ENCODE measurements around the gene ATP4A. TPM values are rescaled to one million over a fixed set of nuclear protein-coding genes. Genes with fewer than 3 reads are reported as not detected.

ATP4A gene
- total and polyA plus RNA-seq, 8 donors = 9.8 to 890 (median 301) TPM

DNA sequence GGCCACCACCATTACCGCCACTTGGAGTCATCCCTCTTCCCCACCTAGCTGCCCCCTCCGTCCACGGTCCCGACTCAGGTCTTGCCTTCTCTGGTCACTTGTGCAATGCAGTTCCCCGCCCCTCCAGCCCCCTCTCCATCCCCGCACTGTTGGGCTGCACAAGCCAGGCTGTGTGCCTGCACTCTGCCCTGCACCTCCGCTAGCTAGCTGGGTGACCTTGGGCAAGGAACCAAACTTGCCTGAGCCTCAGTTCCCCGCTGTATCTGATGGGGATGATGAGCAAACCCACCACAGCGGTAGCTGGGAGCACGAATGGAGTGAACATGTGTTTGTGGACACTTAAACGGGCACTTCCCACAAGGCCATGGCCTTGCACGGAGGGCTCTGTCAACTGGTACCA is 23.6 kb downstream of the ATP4A start:
- Histone ChIP-seq H3K4me3 (no peak overlapping the region), H3K4me1 (peaks cover 0 to 16% (median 10%) of the 10 kb centered on the region in 4 donors), H3K9me3 (no peaks in the 10 kb centered on the region), H3K36me3 (peaks cover 0 to 11% (median 4%) of the 10 kb centered on the region in 4 donors), H3K27me3 (peaks cover 0 to 15% (median 0%) of the 10 kb centered on the region in 3 donors), H3K27ac (no peak overlapping the region)
- intact Hi-C loops (cut with DNase I; ENCODE audit: low total_unique reads) = loop anchor here (10.0 kb wide), 1 partner anchor 175 kb away; the partner anchor contains the start of gene KMT2B
- DNase-seq = no peak
- TF ChIP-seq POLR2A (IDR thresholded peaks at IDR 0.05) (no peak), POLR2AphosphoS5 (IDR thresholded peaks at IDR 0.05) (no peak), EP300 (IDR thresholded peaks at IDR 0.05) (no peak)
- TF ChIP-seq, protein P1, sequence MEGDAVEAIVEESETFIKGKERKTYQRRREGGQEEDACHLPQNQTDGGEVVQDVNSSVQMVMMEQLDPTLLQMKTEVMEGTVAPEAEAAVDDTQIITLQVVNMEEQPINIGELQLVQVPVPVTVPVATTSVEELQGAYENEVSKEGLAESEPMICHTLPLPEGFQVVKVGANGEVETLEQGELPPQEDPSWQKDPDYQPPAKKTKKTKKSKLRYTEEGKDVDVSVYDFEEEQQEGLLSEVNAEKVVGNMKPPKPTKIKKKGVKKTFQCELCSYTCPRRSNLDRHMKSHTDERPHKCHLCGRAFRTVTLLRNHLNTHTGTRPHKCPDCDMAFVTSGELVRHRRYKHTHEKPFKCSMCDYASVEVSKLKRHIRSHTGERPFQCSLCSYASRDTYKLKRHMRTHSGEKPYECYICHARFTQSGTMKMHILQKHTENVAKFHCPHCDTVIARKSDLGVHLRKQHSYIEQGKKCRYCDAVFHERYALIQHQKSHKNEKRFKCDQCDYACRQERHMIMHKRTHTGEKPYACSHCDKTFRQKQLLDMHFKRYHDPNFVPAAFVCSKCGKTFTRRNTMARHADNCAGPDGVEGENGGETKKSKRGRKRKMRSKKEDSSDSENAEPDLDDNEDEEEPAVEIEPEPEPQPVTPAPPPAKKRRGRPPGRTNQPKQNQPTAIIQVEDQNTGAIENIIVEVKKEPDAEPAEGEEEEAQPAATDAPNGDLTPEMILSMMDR (IDR thresholded peaks at IDR 0.05) = no peak
- 89 to 96% (median 94%) methylated on average over 12 of the region's 12 CpGs for WGBS, 5 donors

DNA sequence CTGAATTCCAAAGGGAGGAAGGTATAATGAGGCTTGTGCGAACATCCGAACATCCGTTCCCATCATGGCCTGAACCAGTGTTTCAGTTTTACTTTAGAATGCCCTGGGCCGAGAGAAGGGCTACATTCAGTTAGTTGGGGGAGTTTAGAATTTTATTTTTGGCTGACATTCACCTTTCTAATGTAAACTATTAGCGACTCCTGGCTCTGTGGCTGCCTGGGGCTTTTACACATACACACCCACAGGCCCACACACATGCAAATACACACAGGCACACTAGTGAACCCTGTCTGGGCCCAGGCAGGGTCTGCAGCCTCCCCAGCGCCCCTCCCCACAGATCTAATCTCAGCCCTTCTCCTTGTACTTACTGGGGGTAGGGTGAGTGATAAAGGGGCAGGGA is 24.1 kb downstream of the ATP4A start:
- H3K9me3 ChIP-seq = no peaks in the 10 kb centered on the region
- peaks cover 0 to 11% (median 4%) of the 10 kb centered on the region in 4 donors for H3K36me3 ChIP-seq
- peaks cover 0 to 20% (median 2%) of the 10 kb centered on the region in 3 donors for H3K27me3 ChIP-seq
- H3K4me3 ChIP-seq = no peak overlapping the region
- no peak overlapping the region for H3K27ac ChIP-seq
- peaks cover 0 to 13% (median 5%) of the 10 kb centered on the region in 4 donors for H3K4me1 ChIP-seq
- DNase-seq = no peak
- WGBS, 5 donors = 62 to 77% (median 71%) methylated on average over 6 of the region's 6 CpGs
- TF ChIP-seq EP300 (IDR thresholded peaks at IDR 0.05) = no peak
- TF ChIP-seq, protein P1 (IDR thresholded peaks at IDR 0.05) = no peak
- TF ChIP-seq POLR2A (IDR thresholded peaks at IDR 0.05) = no peak
- TF ChIP-seq POLR2AphosphoS5 (IDR thresholded peaks at IDR 0.05) = no peak
- intact Hi-C loops (cut with DNase I; ENCODE audit: low total_unique reads) = no loop called here

DNA sequence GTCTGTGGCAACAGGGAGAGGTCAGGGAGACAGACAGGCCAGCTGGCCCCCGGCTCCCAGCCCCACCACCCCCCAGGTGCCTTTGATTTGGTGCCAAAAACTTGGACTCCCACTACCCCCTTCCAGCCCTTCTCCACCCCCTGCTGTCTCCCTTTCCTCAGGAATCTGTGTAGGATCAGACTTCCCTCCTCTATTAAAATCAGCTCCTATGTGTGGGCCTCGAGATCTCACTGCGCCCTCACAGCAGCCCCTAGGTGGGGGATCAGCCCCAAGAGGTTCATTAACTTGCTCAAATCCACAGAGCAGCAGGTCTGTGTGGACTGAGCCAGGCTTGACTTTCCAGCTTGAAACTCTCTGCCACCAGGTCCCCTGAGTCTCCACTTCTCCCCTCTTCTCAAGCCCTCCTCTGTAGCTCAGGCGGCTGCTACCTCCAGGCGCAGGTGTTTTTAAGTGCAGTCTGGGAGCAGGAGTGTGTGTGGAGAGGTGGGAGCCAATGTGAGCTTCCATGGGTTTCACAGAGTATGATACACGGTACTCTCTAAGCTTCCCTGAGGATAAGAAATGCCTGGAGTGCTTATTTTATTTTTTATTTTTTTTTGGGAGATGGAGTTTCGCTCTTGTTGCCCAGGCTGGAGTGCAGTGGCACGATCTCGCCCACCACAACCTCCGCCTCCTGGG is 28.5 kb downstream of the ATP4A start:
- WGBS, 5 donors = 61 to 70% (median 66%) methylated on average over 10 of the region's 10 CpGs
- Histone ChIP-seq H3K4me3 (no peak overlapping the region), H3K4me1 (peaks cover 0 to 15% (median 12%) of the 10 kb centered on the region in 4 donors), H3K27me3 (peaks cover 0 to 64% (median 30%) of the 10 kb centered on the region in 3 donors), H3K36me3 (no peaks in the 10 kb centered on the region), H3K9me3 (no peaks in the 10 kb centered on the region), H3K27ac (no peak overlapping the region)
- intact Hi-C loops (cut with DNase I; ENCODE audit: low total_unique reads) = no loop called here
- DNase-seq = no peak
- TF ChIP-seq, protein P1 (IDR thresholded peaks at IDR 0.05) = no peak
- TF ChIP-seq POLR2AphosphoS5 (IDR thresholded peaks at IDR 0.05) (no peak), POLR2A (IDR thresholded peaks at IDR 0.05) (no peak), EP300 (IDR thresholded peaks at IDR 0.05) (no peak)

DNA sequence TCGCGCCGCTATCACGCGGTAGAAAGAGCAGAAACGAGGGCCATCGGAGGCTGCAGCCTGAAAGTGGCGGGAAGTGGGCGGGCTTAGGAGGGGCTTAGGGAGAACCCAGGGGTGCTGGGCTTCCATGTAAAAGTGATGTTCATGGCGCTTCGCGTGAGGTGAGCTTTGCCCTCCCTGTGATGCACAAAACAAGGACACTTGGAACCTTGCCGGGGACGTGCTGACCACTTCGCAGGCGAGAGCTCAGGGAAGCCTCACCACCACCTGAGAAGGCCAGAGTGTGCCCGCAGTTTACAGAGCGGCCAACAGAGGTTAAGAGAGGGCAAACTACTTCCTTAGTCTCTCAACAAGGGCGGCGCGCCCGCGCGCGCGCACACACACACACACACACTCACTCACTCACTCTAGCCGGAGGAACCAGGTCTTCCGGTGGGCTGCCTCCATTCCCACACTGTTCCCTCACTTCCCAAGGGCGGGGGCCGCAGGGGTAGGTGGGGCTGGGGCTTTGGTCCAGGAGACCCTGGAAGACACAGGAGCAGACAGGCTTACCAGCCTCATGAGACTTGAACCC is 29.6 kb downstream of the ATP4A start:
- DNase-seq = peak; percentile 55 to 84
- no peaks in the 10 kb centered on the region for H3K9me3 ChIP-seq
- peak overlapping the region in 1 of 4 donors; percentile 7 for H3K4me3 ChIP-seq
- H3K27ac ChIP-seq = no peak overlapping the region
- H3K36me3 ChIP-seq = no peaks in the 10 kb centered on the region
- peaks cover 0 to 74% (median 39%) of the 10 kb centered on the region in 3 donors for H3K27me3 ChIP-seq
- intact Hi-C loops (cut with DNase I; ENCODE audit: low total_unique reads) = no loop called here
- 2 to 7% (median 3%) methylated on average over 28 to 30 of the region's 30 CpGs for WGBS, 5 donors
- TF ChIP-seq EP300 (IDR thresholded peaks at IDR 0.05) (no peak), POLR2AphosphoS5 (IDR thresholded peaks at IDR 0.05) (no peak), POLR2A (IDR thresholded peaks at IDR 0.05) (no peak)
- TF ChIP-seq, protein P1 (IDR thresholded peaks at IDR 0.05) = no peak
- peaks cover 0 to 15% (median 12%) of the 10 kb centered on the region in 4 donors for H3K4me1 ChIP-seq

All from stomach (tissue), 9 donors.